Measurements from ENCODE around the gene CREBBP.

CREBBP gene

GRCh38 chr16:3812469-3813172 lies 67.9 kb downstream of the CREBBP start:
- no peak overlapping the region for H3K27ac ChIP-seq (ENCODE audit: low read depth, low read length)
- peaks cover 0 to 6% of the 10 kb centered on the region in 2 donors for H3K4me1 ChIP-seq (ENCODE audit: control insufficient read depth in 1 of 2, insufficient read depth in 2 of 2, low read length in 2 of 2)

GRCh38 chr16:3810818-3811217 lies 69.7 kb downstream of the CREBBP start:
- no peaks in the 10 kb centered on the region for H3K27me3 ChIP-seq (ENCODE audit: control insufficient read depth in 1 of 2, insufficient read depth in 2 of 2, low read length in 2 of 2)
- H3K27ac ChIP-seq (ENCODE audit: low read depth, low read length) = no peak overlapping the region
- H3K4me1 ChIP-seq (ENCODE audit: control insufficient read depth in 1 of 2, insufficient read depth in 2 of 2, low read length in 2 of 2) = peaks cover 0 to 9% of the 10 kb centered on the region in 2 donors
- no peaks in the 10 kb centered on the region for H3K9me3 ChIP-seq (ENCODE audit: control insufficient read depth in 1 of 2, low read length in 2 of 2)
- no peak overlapping the region for H3K9ac ChIP-seq (ENCODE audit: low read depth in 1 of 2, low read length in 2 of 2)
- no peak overlapping the region for H3K4me3 ChIP-seq (ENCODE audit: low read depth in 1 of 2, low read length in 2 of 2)
- H3K36me3 ChIP-seq (ENCODE audit: control insufficient read depth in 1 of 2, insufficient read depth in 2 of 2, low read length in 2 of 2) = peaks cover 12 to 35% of the 10 kb centered on the region in 2 donors

More at GRCh38 chr16:3812469-3813172, 67.9 kb downstream of the CREBBP start:
- Histone ChIP-seq H3K36me3 (ENCODE audit: control insufficient read depth in 1 of 2, insufficient read depth in 2 of 2, low read length in 2 of 2) (peaks cover 8 to 19% of the 10 kb centered on the region in 2 donors), H3K9me3 (ENCODE audit: control insufficient read depth in 1 of 2, low read length in 2 of 2) (no peaks in the 10 kb centered on the region), H3K9ac (ENCODE audit: low read depth in 1 of 2, low read length in 2 of 2) (no peak overlapping the region), H3K4me3 (ENCODE audit: low read depth in 1 of 2, low read length in 2 of 2) (no peak overlapping the region), H3K27me3 (ENCODE audit: control insufficient read depth in 1 of 2, insufficient read depth in 2 of 2, low read length in 2 of 2) (no peaks in the 10 kb centered on the region)

GRCh38 chr16:3810198-3810664 lies 70.3 kb downstream of the CREBBP start:
- Histone ChIP-seq H3K27ac (ENCODE audit: low read depth, low read length) (no peak overlapping the region), H3K4me1 (ENCODE audit: control insufficient read depth in 1 of 2, insufficient read depth in 2 of 2, low read length in 2 of 2) (peaks cover 0 to 9% of the 10 kb centered on the region in 2 donors), H3K36me3 (ENCODE audit: control insufficient read depth in 1 of 2, insufficient read depth in 2 of 2, low read length in 2 of 2) (peaks cover 12 to 40% of the 10 kb centered on the region in 2 donors), H3K9me3 (ENCODE audit: control insufficient read depth in 1 of 2, low read length in 2 of 2) (no peaks in the 10 kb centered on the region), H3K27me3 (ENCODE audit: control insufficient read depth in 1 of 2, insufficient read depth in 2 of 2, low read length in 2 of 2) (no peaks in the 10 kb centered on the region), H3K9ac (ENCODE audit: low read depth in 1 of 2, low read length in 2 of 2) (no peak overlapping the region), H3K4me3 (ENCODE audit: low read depth in 1 of 2, low read length in 2 of 2) (no peak overlapping the region)

- no peak overlapping the region for H3K4me3 ChIP-seq (ENCODE audit: low read depth in 1 of 2, low read length in 2 of 2)
- H3K4me1 ChIP-seq (ENCODE audit: control insufficient read depth in 1 of 2, insufficient read depth in 2 of 2, low read length in 2 of 2) = peaks cover 0 to 9% of the 10 kb centered on the region in 2 donors
Observed at GRCh38 chr16:3808308-3809063, 72.0 kb downstream of the CREBBP start.

GRCh38 chr16:3807425-3808123 lies 72.9 kb downstream of the CREBBP start:
- peaks cover 14 to 40% of the 10 kb centered on the region in 2 donors for H3K36me3 ChIP-seq (ENCODE audit: control insufficient read depth in 1 of 2, insufficient read depth in 2 of 2, low read length in 2 of 2)
- H3K4me1 ChIP-seq (ENCODE audit: control insufficient read depth in 1 of 2, insufficient read depth in 2 of 2, low read length in 2 of 2) = peaks cover 0 to 9% of the 10 kb centered on the region in 2 donors
- H3K9ac ChIP-seq (ENCODE audit: low read depth in 1 of 2, low read length in 2 of 2) = no peak overlapping the region
- H3K27ac ChIP-seq (ENCODE audit: low read depth, low read length) = no peak overlapping the region
- no peak overlapping the region for H3K4me3 ChIP-seq (ENCODE audit: low read depth in 1 of 2, low read length in 2 of 2)
- H3K27me3 ChIP-seq (ENCODE audit: control insufficient read depth in 1 of 2, insufficient read depth in 2 of 2, low read length in 2 of 2) = no peaks in the 10 kb centered on the region
- no peaks in the 10 kb centered on the region for H3K9me3 ChIP-seq (ENCODE audit: control insufficient read depth in 1 of 2, low read length in 2 of 2)

More at GRCh38 chr16:3808308-3809063, 72.0 kb downstream of the CREBBP start:
- H3K27me3 ChIP-seq (ENCODE audit: control insufficient read depth in 1 of 2, insufficient read depth in 2 of 2, low read length in 2 of 2) = no peaks in the 10 kb centered on the region
- peaks cover 12 to 40% of the 10 kb centered on the region in 2 donors for H3K36me3 ChIP-seq (ENCODE audit: control insufficient read depth in 1 of 2, insufficient read depth in 2 of 2, low read length in 2 of 2)
- no peak overlapping the region for H3K27ac ChIP-seq (ENCODE audit: low read depth, low read length)
- no peak overlapping the region for H3K9ac ChIP-seq (ENCODE audit: low read depth in 1 of 2, low read length in 2 of 2)
- no peaks in the 10 kb centered on the region for H3K9me3 ChIP-seq (ENCODE audit: control insufficient read depth in 1 of 2, low read length in 2 of 2)

GRCh38 chr16:3804426-3805016 lies 76.0 kb downstream of the CREBBP start:
- no peak overlapping the region for H3K27ac ChIP-seq (ENCODE audit: low read depth, low read length)
- no peaks in the 10 kb centered on the region for H3K9me3 ChIP-seq (ENCODE audit: control insufficient read depth in 1 of 2, low read length in 2 of 2)
- H3K9ac ChIP-seq (ENCODE audit: low read depth in 1 of 2, low read length in 2 of 2) = no peak overlapping the region
- H3K4me3 ChIP-seq (ENCODE audit: low read depth in 1 of 2, low read length in 2 of 2) = no peak overlapping the region
- H3K27me3 ChIP-seq (ENCODE audit: control insufficient read depth in 1 of 2, insufficient read depth in 2 of 2, low read length in 2 of 2) = no peaks in the 10 kb centered on the region
- peaks cover 17 to 28% of the 10 kb centered on the region in 2 donors for H3K36me3 ChIP-seq (ENCODE audit: control insufficient read depth in 1 of 2, insufficient read depth in 2 of 2, low read length in 2 of 2)
- H3K4me1 ChIP-seq (ENCODE audit: control insufficient read depth in 1 of 2, insufficient read depth in 2 of 2, low read length in 2 of 2) = peaks cover 5 to 13% of the 10 kb centered on the region in 2 donors

- Histone ChIP-seq H3K9me3 (ENCODE audit: control insufficient read depth in 1 of 2, low read length in 2 of 2) (no peaks in the 10 kb centered on the region), H3K4me1 (ENCODE audit: control insufficient read depth in 1 of 2, insufficient read depth in 2 of 2, low read length in 2 of 2) (peaks cover 11 to 18% of the 10 kb centered on the region in 2 donors), H3K36me3 (ENCODE audit: control insufficient read depth in 1 of 2, insufficient read depth in 2 of 2, low read length in 2 of 2) (peaks cover 4 to 5% of the 10 kb centered on the region in 2 donors), H3K4me3 (ENCODE audit: low read depth in 1 of 2, low read length in 2 of 2) (no peak overlapping the region), H3K27me3 (ENCODE audit: control insufficient read depth in 1 of 2, insufficient read depth in 2 of 2, low read length in 2 of 2) (no peaks in the 10 kb centered on the region), H3K9ac (ENCODE audit: low read depth in 1 of 2, low read length in 2 of 2) (no peak overlapping the region), H3K27ac (ENCODE audit: low read depth, low read length) (no peak overlapping the region)
Observed at GRCh38 chr16:3800477-3801270, 79.8 kb downstream of the CREBBP start.

GRCh38 chr16:3800019-3800418 lies 80.5 kb downstream of the CREBBP start:
- H3K4me3 ChIP-seq (ENCODE audit: low read depth in 1 of 2, low read length in 2 of 2) = no peak overlapping the region
- no peak overlapping the region for H3K9ac ChIP-seq (ENCODE audit: low read depth in 1 of 2, low read length in 2 of 2)
- H3K27me3 ChIP-seq (ENCODE audit: control insufficient read depth in 1 of 2, insufficient read depth in 2 of 2, low read length in 2 of 2) = no peaks in the 10 kb centered on the region
- no peak overlapping the region for H3K27ac ChIP-seq (ENCODE audit: low read depth, low read length)
- H3K36me3 ChIP-seq (ENCODE audit: control insufficient read depth in 1 of 2, insufficient read depth in 2 of 2, low read length in 2 of 2) = peaks cover 0 to 5% of the 10 kb centered on the region in 2 donors
- no peaks in the 10 kb centered on the region for H3K9me3 ChIP-seq (ENCODE audit: control insufficient read depth in 1 of 2, low read length in 2 of 2)
- H3K4me1 ChIP-seq (ENCODE audit: control insufficient read depth in 1 of 2, insufficient read depth in 2 of 2, low read length in 2 of 2) = peaks cover 11 to 18% of the 10 kb centered on the region in 2 donors

GRCh38 chr16:3799354-3799753 lies 81.2 kb downstream of the CREBBP start:
- Histone ChIP-seq H3K4me1 (ENCODE audit: control insufficient read depth in 1 of 2, insufficient read depth in 2 of 2, low read length in 2 of 2) (peaks cover 11 to 18% of the 10 kb centered on the region in 2 donors), H3K27me3 (ENCODE audit: control insufficient read depth in 1 of 2, insufficient read depth in 2 of 2, low read length in 2 of 2) (no peaks in the 10 kb centered on the region), H3K27ac (ENCODE audit: low read depth, low read length) (no peak overlapping the region), H3K4me3 (ENCODE audit: low read depth in 1 of 2, low read length in 2 of 2) (no peak overlapping the region), H3K9me3 (ENCODE audit: control insufficient read depth in 1 of 2, low read length in 2 of 2) (no peaks in the 10 kb centered on the region), H3K9ac (ENCODE audit: low read depth in 1 of 2, low read length in 2 of 2) (no peak overlapping the region), H3K36me3 (ENCODE audit: control insufficient read depth in 1 of 2, insufficient read depth in 2 of 2, low read length in 2 of 2) (peaks cover 0 to 5% of the 10 kb centered on the region in 2 donors)
